Measurements from ENCODE around the gene LSM11.

DNA sequence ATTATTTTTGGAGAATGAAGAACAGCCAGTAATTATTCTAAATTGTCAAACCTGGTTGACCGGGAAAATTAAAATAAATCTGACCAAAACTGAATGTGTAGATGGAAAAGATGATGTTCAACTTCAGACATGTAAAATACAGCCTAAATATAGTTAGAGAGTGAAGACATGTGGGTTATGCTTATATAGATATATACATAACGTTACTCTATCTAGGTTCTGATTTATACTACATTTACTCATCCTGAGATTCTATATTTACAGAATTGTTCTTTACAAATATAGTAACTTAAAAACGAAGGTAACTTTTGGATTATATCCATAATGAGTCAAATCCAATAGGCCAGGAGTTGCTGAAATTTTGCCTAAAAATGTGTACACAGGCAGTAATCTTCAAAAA lies 33.1 kb upstream of the LSM11 start:
- TF ChIP-seq RAD21 (conservative IDR thresholded peaks at IDR 0.05): no peak
- TF ChIP-seq EP300 (conservative IDR thresholded peaks at IDR 0.05; ENCODE audit: poor library complexity, severe bottlenecking): no peak
- TF ChIP-seq, protein P1, sequence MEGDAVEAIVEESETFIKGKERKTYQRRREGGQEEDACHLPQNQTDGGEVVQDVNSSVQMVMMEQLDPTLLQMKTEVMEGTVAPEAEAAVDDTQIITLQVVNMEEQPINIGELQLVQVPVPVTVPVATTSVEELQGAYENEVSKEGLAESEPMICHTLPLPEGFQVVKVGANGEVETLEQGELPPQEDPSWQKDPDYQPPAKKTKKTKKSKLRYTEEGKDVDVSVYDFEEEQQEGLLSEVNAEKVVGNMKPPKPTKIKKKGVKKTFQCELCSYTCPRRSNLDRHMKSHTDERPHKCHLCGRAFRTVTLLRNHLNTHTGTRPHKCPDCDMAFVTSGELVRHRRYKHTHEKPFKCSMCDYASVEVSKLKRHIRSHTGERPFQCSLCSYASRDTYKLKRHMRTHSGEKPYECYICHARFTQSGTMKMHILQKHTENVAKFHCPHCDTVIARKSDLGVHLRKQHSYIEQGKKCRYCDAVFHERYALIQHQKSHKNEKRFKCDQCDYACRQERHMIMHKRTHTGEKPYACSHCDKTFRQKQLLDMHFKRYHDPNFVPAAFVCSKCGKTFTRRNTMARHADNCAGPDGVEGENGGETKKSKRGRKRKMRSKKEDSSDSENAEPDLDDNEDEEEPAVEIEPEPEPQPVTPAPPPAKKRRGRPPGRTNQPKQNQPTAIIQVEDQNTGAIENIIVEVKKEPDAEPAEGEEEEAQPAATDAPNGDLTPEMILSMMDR (IDR thresholded peaks at IDR 0.05; ENCODE audit: poor library complexity, severe bottlenecking): no peak
- no peak for TF ChIP-seq EZH2 (IDR thresholded peaks at IDR 0.05; ENCODE audit: borderline replicate concordance, insufficient read depth, low read length, poor library complexity, severe bottlenecking)
